ENCODE measurements around the gene ZDHHC12.

- TF ChIP-seq, protein P1, sequence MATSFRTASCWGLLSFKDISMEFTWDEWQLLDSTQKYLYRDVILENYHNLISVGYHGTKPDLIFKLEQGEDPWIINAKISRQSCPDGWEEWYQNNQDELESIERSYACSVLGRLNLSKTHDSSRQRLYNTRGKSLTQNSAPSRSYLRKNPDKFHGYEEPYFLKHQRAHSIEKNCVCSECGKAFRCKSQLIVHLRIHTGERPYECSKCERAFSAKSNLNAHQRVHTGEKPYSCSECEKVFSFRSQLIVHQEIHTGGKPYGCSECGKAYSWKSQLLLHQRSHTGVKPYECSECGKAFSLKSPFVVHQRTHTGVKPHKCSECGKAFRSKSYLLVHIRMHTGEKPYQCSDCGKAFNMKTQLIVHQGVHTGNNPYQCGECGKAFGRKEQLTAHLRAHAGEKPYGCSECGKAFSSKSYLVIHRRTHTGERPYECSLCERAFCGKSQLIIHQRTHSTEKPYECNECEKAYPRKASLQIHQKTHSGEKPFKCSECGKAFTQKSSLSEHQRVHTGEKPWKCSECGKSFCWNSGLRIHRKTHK (tag by site-specific recombination; IDR thresholded peaks at IDR 0.05), result no peak
- TF ChIP-seq, protein P2, sequence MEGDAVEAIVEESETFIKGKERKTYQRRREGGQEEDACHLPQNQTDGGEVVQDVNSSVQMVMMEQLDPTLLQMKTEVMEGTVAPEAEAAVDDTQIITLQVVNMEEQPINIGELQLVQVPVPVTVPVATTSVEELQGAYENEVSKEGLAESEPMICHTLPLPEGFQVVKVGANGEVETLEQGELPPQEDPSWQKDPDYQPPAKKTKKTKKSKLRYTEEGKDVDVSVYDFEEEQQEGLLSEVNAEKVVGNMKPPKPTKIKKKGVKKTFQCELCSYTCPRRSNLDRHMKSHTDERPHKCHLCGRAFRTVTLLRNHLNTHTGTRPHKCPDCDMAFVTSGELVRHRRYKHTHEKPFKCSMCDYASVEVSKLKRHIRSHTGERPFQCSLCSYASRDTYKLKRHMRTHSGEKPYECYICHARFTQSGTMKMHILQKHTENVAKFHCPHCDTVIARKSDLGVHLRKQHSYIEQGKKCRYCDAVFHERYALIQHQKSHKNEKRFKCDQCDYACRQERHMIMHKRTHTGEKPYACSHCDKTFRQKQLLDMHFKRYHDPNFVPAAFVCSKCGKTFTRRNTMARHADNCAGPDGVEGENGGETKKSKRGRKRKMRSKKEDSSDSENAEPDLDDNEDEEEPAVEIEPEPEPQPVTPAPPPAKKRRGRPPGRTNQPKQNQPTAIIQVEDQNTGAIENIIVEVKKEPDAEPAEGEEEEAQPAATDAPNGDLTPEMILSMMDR (tag by site-specific recombination; IDR thresholded peaks at IDR 0.05), result no peak
- no peak for TF ChIP-seq ZNF202 (tag by site-specific recombination; IDR thresholded peaks at IDR 0.05; ENCODE audit: borderline replicate concordance)
- no peak for TF ChIP-seq ZFP41 (tag by site-specific recombination; IDR thresholded peaks at IDR 0.05; ENCODE audit: borderline replicate concordance)
- no peak for TF ChIP-seq ZBTB10 (tag by site-specific recombination; IDR thresholded peaks at IDR 0.05)
- no peak for TF ChIP-seq ZNF239 (tag by site-specific recombination; IDR thresholded peaks at IDR 0.05)
Observed at GRCh38 chr9:128696923-128697707, 26.8 kb downstream of the ZDHHC12 start.

Data from HEK293 (cell line).